NB4 (cell line): ENCODE results near the gene SPHK1.

Source experiments
- DNase-seq: peaks from one replicate; pipeline ENCODE4 v3.0.0; 2010; ENCODE audit warnings: low read depth
- H3K4me3 ChIP-seq: one replicate; pipeline ENCODE4 v1.5.1; 2011; ENCODE audit warnings: mild to moderate bottlenecking, low read depth, low read length, moderate library complexity
- MYC ChIP-seq: IDR thresholded peaks from 2 replicates; pipeline ENCODE4 v1.6.1; 2011; ENCODE audit warnings: low read depth, low read length
- POLR2A ChIP-seq: IDR thresholded peaks from 2 replicates; pipeline ENCODE4 v1.6.1; 2011; ENCODE audit warnings: mild to moderate bottlenecking; ENCODE audit not compliant: insufficient read length; ENCODE audit errors: extremely low read depth
- TF ChIP-seq, protein P1 (sequence below): IDR thresholded peaks from 2 replicates; pipeline ENCODE4 v1.6.1; 2011; ENCODE audit warnings: low read depth, low read length
- TF ChIP-seq, protein P2 (sequence below): IDR thresholded peaks from one replicate; pipeline ENCODE4 v1.5.1; 2012; ENCODE audit warnings: low read depth, low read length

The SPHK1 gene

DNA sequence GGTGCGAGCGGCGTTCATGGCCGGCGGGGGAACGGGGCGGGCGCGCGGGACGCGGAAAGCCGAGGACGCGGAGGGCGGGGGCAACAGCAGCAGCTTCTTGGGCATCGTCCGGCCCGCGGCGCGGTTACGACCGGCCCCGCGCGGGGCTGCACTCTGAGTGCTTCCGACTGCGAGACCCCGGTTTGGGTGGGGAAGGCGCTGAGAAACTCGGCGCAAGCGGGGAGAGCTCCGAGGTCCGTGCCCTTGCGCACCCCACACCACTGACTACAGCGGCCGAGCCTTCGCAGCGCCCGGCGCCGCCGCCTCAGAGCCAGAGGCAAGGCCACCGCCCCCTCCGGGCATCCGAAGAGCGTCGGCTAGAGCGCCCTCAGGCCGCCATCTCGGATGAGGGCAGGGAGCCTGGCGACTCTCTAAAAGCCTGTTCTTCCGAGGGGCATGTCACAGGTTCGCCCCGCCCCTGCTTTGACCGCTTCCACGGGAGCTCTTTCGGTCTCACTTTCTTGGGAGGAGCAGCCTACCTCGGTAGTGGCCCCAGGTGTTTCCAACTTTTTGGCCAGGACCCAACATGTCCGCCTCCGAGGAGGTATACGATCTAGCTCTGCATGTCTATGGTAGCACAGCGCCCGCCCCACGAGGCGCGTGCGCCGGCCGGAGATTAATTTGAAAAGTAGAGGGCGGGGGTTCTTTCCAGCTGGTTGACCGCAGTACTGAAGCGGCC is 30.7 kb upstream of the SPHK1 start, which contains the start of gene PRPSAP1:
PRPSAP1 (minus strand) TSS at position 318 of the 718 bp plus-strand sequence; CDS start at position 105, 213 bp downstream.
- TF ChIP-seq, protein P1, sequence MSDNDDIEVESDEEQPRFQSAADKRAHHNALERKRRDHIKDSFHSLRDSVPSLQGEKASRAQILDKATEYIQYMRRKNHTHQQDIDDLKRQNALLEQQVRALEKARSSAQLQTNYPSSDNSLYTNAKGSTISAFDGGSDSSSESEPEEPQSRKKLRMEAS: peak; percentile 74
- TF ChIP-seq POLR2A: peak; percentile 51
- TF ChIP-seq, protein P2, sequence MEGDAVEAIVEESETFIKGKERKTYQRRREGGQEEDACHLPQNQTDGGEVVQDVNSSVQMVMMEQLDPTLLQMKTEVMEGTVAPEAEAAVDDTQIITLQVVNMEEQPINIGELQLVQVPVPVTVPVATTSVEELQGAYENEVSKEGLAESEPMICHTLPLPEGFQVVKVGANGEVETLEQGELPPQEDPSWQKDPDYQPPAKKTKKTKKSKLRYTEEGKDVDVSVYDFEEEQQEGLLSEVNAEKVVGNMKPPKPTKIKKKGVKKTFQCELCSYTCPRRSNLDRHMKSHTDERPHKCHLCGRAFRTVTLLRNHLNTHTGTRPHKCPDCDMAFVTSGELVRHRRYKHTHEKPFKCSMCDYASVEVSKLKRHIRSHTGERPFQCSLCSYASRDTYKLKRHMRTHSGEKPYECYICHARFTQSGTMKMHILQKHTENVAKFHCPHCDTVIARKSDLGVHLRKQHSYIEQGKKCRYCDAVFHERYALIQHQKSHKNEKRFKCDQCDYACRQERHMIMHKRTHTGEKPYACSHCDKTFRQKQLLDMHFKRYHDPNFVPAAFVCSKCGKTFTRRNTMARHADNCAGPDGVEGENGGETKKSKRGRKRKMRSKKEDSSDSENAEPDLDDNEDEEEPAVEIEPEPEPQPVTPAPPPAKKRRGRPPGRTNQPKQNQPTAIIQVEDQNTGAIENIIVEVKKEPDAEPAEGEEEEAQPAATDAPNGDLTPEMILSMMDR: no peak
- TF ChIP-seq MYC: peak; percentile 77
- peak; percentile 93 for DNase-seq

DNA sequence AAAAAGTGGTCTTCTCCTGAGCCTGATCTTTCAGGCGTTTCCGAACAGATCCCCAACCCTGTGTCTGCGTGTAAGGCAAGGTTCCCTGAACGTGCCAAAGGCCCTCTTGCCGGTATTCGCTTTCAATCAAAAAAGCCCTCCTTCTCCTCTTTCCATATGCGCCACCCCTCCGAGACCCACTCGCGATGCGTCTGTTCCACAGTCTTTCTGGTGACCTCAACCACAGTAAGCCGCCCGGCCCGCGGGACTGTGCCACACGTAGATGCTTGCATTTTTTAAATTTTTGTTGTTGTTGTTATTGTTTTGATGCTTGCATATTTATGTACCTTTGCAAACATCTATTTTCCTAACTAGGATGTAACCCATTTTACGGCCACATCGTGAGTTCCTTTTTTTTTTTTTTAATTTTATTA is 30.1 kb upstream of the SPHK1 start:
- H3K4me3 ChIP-seq: peak overlapping the region; percentile 67
- DNase-seq: no peak
- TF ChIP-seq, protein P1: no peak
- TF ChIP-seq, protein P2: no peak

More for the DNA sequence above, 30.7 kb upstream of the SPHK1 start, which contains the start of gene PRPSAP1:
- peak within 1 kb of the TSS; percentile 67 for H3K4me3 ChIP-seq

DNA sequence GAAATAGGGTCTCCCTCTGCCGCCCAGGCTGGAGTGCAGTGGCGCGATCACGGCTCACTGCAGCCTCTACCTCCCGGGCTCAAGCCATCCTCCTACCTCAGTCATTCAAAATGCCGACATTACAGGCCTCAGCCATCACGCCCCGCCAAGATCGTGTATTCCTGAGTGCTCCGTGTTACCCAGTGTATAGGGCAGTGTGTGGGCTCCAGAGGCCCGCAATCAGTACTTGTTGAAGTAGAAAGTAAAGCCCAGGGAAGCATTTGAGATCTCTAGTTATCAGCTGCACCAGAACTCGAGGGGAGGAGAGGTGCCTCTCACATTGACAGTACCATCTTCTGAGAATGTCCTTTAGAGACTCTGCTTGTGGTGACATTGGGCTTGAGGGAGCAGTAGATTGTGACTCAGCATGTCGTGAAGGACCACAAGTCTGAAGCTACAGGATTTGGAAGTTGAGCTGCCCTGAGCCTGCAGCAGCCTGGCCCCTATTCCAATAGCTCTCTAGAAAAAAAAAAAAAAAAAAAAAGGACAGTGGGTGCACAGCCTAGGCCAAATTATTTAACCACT is 29.6 kb upstream of the SPHK1 start:
- no peak for TF ChIP-seq POLR2A
- DNase-seq: peak; percentile 73
- no peak overlapping the region for H3K4me3 ChIP-seq

DNA sequence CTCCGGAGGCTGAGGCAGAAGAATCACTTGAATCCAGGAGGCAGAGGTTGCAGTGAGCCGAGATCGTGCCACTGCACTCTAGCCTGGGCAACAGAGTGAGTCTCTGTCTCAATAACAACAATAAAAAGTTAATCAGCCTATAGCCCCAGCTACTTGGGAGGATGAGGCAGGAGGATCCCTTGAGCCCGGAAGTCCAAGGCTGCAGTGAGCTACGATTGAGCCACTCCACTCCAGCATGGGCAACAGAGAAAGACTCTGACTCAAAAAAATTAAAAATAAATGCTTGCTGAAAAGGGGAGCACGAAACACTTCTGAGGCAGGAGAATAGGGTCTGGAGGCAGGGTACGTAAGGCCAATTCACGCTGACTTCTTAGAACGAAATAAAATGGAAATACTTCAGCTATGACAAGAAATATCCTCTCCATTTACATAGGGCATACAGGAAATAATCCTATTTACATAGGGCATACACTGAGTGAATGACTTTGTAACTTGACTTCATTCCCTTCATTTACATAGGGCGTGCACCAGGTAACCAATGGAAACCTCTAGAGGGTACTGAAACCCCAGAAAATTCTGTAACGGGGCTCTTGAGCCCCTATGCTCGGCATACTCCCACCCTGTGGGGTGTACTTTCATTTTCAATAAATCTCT is 27.5 kb upstream of the SPHK1 start:
- DNase-seq: no peak
- H3K4me3 ChIP-seq: no peak overlapping the region
- no peak for TF ChIP-seq MYC
- TF ChIP-seq POLR2A: no peak
- TF ChIP-seq, protein P1: no peak
- TF ChIP-seq, protein P2: no peak

DNA sequence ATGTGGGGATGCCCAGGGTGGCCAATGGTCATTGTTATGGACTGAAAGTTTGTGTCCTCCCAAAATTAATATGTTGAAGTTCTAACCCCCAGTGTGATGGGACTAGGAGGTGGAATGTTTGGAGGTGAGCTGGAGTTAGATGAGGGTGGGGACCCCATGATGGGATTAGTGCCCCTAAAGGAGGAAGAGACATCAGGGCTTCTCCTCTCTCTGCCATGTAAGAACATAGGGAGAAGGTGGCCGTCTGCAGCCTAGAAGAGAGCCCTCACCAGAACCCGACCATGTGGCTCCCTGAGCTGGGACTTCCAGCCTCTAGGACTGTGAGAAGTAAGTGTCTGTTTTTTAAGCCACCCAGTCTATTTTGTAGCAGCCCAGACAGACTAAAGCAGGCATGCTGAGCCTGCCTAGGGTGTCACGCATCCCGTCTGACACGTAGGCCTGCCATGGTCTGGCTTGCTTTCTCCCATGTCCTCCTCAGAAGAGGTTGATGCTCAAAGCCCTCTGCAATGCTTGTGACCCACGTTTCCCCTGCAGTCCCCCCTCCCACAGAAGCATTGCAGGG is 26.7 kb upstream of the SPHK1 start:
- no peak overlapping the region for H3K4me3 ChIP-seq

More for the DNA sequence above, 26.7 kb upstream of the SPHK1 start:
- TF ChIP-seq MYC: no peak
- TF ChIP-seq, protein P1: no peak
- TF ChIP-seq POLR2A: no peak
- TF ChIP-seq, protein P2: no peak
- DNase-seq: no peak
